KMS-11 (cell line): ENCODE measurements around the gene DAB2IP.

Experiments
- H2AFZ ChIP-seq: fragments of 200-600 bp; sonication (generic); 2 replicates; pipeline ENCODE4 v1.6.1; 2016; ENCODE audit warnings: antibody characterized with exemption, mixed run types, low read depth
- H3K27ac ChIP-seq: fragments of 200-600 bp; sonication (generic); 2 replicates; pipeline ENCODE4 v1.6.1; 2016; ENCODE audit warnings: mild to moderate bottlenecking, mixed run types
- H3K27me3 ChIP-seq: fragments of 200-600 bp; sonication (generic); 2 replicates; pipeline ENCODE4 v1.6.1; 2017; ENCODE audit warnings: mild to moderate bottlenecking, low read depth, mixed run types, moderate library complexity; ENCODE audit not compliant: insufficient read depth
- H3K36me3 ChIP-seq: fragments of 200-600 bp; sonication (generic); 2 replicates; pipeline ENCODE4 v1.6.1; 2017; ENCODE audit warnings: mild to moderate bottlenecking, mixed run types; ENCODE audit not compliant: insufficient read depth
- H3K4me1 ChIP-seq: fragments of 200-600 bp; sonication (generic); 2 replicates; pipeline ENCODE4 v1.6.1; 2016; ENCODE audit warnings: mild to moderate bottlenecking, low read depth, mixed run types; ENCODE audit not compliant: poor library complexity, severe bottlenecking
- H3K4me2 ChIP-seq: fragments of 200-600 bp; sonication (generic); 2 replicates; pipeline ENCODE4 v1.7.0; 2016; ENCODE audit warnings: mild to moderate bottlenecking, mixed run types
- H3K4me3 ChIP-seq: fragments of 200-600 bp; sonication (generic); IDR thresholded peaks from 2 replicates; pipeline ENCODE4 v1.6.1; 2017; ENCODE audit warnings: low read depth, low read length, mixed read lengths; ENCODE audit not compliant: insufficient read depth
- H3K79me2 ChIP-seq: fragments of 200-600 bp; sonication (generic); 2 replicates; pipeline ENCODE4 v1.6.1; 2016; ENCODE audit warnings: low read depth, mixed run types; ENCODE audit not compliant: insufficient read depth
- H3K9ac ChIP-seq: fragments of 200-600 bp; sonication (generic); 2 replicates; pipeline ENCODE4 v1.6.1; 2016; ENCODE audit warnings: mild to moderate bottlenecking, mixed run types
- H4K20me1 ChIP-seq: fragments of 200-600 bp; sonication (generic); 2 replicates; pipeline ENCODE4 v1.6.1; 2016; ENCODE audit warnings: mild to moderate bottlenecking, mixed run types; ENCODE audit not compliant: insufficient read depth
- TF ChIP-seq, protein P1 (sequence below): fragments of 200-600 bp; sonication (generic); conservative IDR thresholded peaks from 2 replicates; pipeline ENCODE4 v1.6.1; 2017; ENCODE audit warnings: low read depth, mild to moderate bottlenecking, antibody characterized with exemption, low read length, moderate library complexity, mixed read lengths

DAB2IP gene

DNA sequence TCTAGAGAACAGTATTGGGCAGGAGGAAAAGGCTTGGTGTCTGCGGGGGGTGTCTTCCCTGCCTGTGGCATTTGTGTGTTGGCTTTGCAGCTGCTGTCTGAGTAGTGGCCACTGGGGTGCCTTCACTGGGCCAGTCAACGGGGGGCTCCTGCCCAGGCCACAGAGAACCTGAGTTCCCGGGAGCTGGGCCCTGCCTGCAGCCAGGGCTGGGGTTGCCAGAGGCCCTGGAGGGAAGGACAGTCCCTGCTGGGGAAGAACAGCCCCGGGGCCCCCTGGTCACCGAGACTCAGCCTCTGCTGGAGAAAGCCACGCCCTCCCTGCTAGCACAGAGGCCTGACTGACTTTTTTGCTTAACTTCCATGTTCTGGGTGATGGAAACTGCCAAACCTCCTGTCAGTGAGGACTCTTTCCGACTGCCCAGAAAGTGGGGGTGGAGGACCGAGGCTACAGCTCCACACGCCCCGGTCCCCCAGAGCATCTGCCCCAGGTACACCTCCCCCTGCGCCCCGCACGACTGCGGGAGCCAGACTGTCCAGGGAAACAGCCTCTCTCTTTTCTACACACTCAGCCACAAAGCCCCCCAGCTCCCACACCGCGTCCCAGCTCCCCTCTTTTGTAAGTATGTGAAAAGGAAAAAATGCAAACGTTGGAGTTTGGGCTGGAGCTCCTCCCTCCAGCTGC, 133.4 kb downstream of the DAB2IP start:
- TF ChIP-seq, protein P1, sequence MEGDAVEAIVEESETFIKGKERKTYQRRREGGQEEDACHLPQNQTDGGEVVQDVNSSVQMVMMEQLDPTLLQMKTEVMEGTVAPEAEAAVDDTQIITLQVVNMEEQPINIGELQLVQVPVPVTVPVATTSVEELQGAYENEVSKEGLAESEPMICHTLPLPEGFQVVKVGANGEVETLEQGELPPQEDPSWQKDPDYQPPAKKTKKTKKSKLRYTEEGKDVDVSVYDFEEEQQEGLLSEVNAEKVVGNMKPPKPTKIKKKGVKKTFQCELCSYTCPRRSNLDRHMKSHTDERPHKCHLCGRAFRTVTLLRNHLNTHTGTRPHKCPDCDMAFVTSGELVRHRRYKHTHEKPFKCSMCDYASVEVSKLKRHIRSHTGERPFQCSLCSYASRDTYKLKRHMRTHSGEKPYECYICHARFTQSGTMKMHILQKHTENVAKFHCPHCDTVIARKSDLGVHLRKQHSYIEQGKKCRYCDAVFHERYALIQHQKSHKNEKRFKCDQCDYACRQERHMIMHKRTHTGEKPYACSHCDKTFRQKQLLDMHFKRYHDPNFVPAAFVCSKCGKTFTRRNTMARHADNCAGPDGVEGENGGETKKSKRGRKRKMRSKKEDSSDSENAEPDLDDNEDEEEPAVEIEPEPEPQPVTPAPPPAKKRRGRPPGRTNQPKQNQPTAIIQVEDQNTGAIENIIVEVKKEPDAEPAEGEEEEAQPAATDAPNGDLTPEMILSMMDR = no peak
- Histone ChIP-seq H3K4me2 (no peak overlapping the region), H3K27me3 (no peaks in the 10 kb centered on the region)

DNA sequence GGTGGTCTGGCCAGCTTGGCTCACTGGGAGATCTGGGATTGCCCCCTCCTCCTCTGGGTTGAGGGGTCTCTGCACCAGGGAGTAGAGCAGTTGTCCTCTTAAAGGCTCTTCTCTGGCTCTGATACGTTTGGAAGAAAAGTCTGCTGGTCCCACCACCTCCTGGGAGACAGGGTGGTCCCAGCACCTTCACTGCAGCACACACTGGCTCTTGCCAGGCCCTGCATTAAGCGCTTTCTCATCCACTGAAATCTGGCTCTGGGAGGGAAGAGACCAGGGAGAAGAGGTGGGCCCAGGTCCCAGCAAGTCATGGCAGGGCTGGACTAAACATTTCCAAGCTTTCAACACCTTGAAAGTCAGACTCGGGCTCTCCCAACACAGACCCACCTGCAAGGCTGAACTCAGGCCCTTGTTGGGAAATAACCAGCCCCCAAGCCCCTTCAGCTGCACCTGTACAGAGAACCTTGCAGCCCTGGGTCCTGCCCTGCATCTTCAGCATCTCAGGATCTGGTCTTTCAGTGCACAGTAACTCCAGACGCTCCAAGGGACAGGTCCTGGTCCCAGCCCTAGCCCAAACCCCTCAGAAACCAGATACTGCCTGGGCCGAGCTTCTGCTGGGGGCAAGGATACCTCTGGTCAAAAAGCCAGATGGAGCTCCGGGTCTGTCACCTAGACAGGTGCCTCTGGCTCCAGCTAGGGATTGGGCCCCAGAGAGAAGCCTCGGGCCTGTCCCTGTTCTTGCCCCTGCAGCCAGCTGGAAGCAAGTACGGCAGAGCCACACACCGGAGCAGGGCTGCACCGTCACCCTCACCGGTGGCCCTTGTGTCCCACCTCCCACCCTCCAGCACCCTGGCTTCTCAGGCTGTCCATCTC, 134.5 kb downstream of the DAB2IP start:
- Histone ChIP-seq H3K27ac (no peak overlapping the region), H3K79me2 (no peaks in the 10 kb centered on the region), H3K4me1 (no peaks in the 10 kb centered on the region), H3K4me2 (no peak overlapping the region), H4K20me1 (no peaks in the 10 kb centered on the region), H3K9ac (no peak overlapping the region), H3K36me3 (no peaks in the 10 kb centered on the region), H3K27me3 (no peaks in the 10 kb centered on the region), H3K4me3 (no peak overlapping the region), H2AFZ (no peak overlapping the region)
- TF ChIP-seq, protein P1 = no peak

More for the DNA sequence above, 133.4 kb downstream of the DAB2IP start:
- no peaks in the 10 kb centered on the region for H3K79me2 ChIP-seq
- H4K20me1 ChIP-seq = no peaks in the 10 kb centered on the region
- H3K9ac ChIP-seq = no peak overlapping the region
- H3K4me3 ChIP-seq = no peak overlapping the region
- no peak overlapping the region for H2AFZ ChIP-seq
- no peaks in the 10 kb centered on the region for H3K36me3 ChIP-seq
- H3K27ac ChIP-seq = no peak overlapping the region
- no peaks in the 10 kb centered on the region for H3K4me1 ChIP-seq

DNA sequence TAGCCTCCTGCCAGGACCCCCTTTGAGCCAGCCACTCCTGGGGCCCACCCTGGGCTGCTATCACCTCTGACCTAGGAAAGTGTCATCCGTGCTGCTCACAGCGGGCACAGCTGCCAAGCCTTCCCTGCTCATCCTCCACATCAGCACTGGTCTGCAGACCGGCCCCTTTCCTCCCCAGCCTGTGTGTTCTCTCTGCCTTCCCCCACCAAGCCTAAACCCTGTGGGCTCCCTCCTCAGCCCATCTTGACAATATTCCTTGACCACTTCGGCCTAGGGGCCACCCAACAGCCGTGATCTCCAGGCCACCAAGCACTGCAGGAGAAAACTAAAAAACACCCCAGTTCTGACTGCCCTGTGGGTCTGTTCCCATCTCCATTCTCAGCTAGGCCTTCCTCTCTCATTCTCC, 135.1 kb downstream of the DAB2IP start:
- Histone ChIP-seq H3K4me2 (no peak overlapping the region), H2AFZ (no peak overlapping the region), H4K20me1 (no peaks in the 10 kb centered on the region), H3K27me3 (no peaks in the 10 kb centered on the region), H3K4me3 (no peak overlapping the region), H3K36me3 (no peaks in the 10 kb centered on the region), H3K4me1 (no peaks in the 10 kb centered on the region), H3K79me2 (no peaks in the 10 kb centered on the region), H3K9ac (no peak overlapping the region), H3K27ac (no peak overlapping the region)
- TF ChIP-seq, protein P1 = no peak

DNA sequence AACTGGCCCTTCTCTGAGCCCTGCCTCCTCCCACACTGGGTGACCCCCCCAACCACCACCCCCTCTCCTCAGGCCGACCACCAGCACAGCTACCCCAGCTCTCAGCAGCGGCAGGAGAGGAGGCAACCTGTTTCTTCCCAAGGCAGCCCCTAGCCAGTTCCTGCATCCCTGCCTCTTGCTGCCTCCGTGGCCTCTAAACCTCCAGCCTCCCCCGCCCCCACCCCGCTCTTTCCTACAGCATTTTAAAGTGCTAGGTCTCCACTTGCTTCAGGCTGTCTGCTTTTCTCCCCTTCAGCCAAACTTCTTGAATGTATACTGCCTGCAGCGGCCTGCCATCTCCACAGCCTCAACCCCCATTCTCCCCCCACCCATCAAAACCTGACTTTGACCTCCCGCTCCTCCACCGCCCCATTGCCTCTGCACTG, 135.6 kb downstream of the DAB2IP start:
- no peak overlapping the region for H3K4me3 ChIP-seq
- no peak overlapping the region for H3K4me2 ChIP-seq
- no peak overlapping the region for H2AFZ ChIP-seq
- H4K20me1 ChIP-seq = no peaks in the 10 kb centered on the region
- H3K79me2 ChIP-seq = no peaks in the 10 kb centered on the region
- H3K4me1 ChIP-seq = no peaks in the 10 kb centered on the region
- H3K27me3 ChIP-seq = no peaks in the 10 kb centered on the region
- H3K9ac ChIP-seq = no peak overlapping the region
- TF ChIP-seq, protein P1 = no peak
- no peak overlapping the region for H3K27ac ChIP-seq
- no peaks in the 10 kb centered on the region for H3K36me3 ChIP-seq
